HG02852 (cell line): Measurements from ENCODE around the gene GJB1.
"Not testable (repeated sequence)": the region's sequence is repeated elsewhere in the genome, so short reads cannot be mapped to it uniquely, and the experiment has no call there.

Experiments used
- ATAC-seq: cut with Tn5 transposase; IDR thresholded peaks from one replicate; pipeline ENCODE4 v1.9.1; 2021; ENCODE audit warnings: mild to moderate bottlenecking, moderate library complexity; ENCODE audit not compliant: unreplicated experiment

Gene GJB1

DNA sequence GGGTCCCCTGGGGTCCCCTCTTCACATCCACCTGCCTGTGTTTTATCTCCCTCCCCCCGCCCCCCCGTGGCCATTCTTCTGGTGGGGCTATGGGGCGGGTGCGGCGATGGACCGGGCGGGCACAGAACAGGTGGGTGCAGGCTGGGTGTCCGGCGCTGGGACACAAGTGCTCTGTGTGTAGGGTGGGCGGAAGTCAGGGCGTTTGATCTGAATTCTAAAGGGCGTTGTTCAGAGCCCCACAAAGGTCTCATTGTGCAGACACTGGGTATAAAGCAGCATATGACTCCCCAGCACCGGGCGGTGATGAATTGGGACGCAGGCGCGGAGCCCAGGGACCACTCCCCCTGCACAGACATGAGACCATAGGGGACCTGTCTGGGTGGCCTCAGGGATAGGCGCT, at the start of gene GJB1:
TSS of gene GJB1 (plus strand) at position 296 of the 400 bp plus-strand sequence. CDS start 484 bp downstream, outside the sequence.
- ATAC-seq, result no peak

- ATAC-seq, result no peak
Measured at GRCh38 chrX:71173440-71173839, 49.6 kb upstream of the GJB1 start.

DNA sequence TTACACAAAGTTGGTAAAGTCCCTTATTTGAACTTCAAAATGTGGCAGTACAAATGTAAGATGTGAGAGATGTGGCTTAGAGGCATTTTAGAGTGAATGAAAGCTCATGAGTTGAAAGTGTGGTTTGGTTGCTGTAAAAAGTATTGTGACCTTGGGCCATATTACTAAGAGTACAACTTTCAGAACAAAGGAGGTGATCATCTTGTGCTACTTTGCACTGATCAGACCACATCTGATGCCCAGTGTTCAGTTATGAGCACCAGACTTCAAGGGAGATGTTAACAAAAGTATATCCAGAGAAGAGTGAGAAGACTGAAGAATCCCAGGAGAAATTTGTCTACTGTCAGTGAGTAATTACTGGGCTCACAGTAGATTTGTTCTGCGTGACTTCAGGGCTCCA, 48.2 kb upstream of the GJB1 start:
- ATAC-seq, result no peak

DNA sequence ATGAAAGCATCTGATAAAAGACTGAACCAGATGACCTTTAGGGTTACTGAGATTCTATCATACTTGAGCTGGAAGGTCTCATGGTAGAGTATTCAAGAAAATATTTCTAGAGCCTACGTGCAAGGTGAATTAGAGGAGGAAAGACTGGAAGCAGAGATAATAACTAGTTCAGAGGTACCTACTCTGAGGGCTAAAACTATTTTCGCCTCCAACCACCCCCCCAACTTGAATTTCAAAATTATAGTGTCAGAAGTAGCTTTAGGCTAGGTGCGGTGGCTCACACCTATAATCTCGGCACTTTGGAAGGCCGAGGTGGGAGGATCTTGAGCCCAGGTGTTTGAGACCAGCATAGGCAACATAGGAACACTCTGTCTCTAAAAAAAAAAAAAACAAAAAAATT, 47.5 kb upstream of the GJB1 start:
- ATAC-seq, result no peak

DNA sequence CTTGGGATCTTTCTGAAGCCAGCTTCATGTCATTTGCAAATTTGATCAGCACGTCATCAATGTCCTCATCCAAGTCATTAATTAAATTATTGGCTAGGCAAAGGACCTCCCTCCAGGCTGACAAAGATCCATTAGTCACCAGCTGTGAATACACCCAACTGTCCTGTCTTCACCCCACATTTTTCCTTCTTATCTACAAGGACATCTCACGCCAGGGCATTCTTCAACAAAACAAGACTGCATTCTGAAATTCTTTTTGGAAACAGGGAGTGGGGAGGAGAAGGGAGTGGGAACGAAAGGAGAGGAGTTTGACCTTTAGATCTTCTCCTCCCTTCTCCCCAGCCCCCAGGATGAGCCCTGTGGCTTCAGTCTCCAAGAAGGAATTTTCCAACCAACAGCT, 45.7 kb upstream of the GJB1 start:
- no peak for ATAC-seq

GRCh38 chrX:71178908-71179307, 44.1 kb upstream of the GJB1 start:
- ATAC-seq, result no peak

DNA sequence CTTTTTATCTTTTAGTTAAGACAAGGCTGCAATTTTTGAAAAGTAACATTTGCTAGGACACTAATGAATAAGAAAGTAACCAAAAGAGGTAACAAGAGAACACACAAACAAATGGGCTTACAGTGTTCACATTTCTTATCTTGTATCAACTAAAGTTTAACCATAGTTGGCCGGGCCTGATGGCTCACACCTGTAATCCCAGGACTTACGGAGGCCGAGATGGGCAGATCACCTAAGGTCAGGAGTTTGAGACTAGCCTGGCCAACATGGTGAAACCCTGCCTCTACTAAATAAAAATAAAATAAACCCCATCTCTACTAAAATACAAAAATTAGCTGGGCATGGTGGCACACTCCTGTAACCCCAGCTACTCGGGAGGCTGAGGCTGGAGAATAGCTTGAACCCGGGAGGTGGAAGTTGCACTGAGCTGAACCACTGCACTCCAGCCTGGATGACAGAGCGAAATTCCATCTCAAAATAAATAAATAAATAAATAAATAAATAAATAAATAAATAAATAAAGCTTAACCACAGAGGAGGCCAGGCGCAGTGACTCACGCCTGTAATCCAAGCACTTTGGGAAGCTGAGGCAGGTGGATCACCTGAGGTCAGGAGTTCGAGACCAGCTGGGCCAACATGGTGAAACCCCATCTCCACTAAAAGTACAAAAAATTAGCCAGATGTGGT, 42.3 kb upstream of the GJB1 start:
- not testable (repeated sequence) for ATAC-seq

- peak; percentile 40 for ATAC-seq
Measured at GRCh38 chrX:71181558-71181909, 41.5 kb upstream of the GJB1 start.

DNA sequence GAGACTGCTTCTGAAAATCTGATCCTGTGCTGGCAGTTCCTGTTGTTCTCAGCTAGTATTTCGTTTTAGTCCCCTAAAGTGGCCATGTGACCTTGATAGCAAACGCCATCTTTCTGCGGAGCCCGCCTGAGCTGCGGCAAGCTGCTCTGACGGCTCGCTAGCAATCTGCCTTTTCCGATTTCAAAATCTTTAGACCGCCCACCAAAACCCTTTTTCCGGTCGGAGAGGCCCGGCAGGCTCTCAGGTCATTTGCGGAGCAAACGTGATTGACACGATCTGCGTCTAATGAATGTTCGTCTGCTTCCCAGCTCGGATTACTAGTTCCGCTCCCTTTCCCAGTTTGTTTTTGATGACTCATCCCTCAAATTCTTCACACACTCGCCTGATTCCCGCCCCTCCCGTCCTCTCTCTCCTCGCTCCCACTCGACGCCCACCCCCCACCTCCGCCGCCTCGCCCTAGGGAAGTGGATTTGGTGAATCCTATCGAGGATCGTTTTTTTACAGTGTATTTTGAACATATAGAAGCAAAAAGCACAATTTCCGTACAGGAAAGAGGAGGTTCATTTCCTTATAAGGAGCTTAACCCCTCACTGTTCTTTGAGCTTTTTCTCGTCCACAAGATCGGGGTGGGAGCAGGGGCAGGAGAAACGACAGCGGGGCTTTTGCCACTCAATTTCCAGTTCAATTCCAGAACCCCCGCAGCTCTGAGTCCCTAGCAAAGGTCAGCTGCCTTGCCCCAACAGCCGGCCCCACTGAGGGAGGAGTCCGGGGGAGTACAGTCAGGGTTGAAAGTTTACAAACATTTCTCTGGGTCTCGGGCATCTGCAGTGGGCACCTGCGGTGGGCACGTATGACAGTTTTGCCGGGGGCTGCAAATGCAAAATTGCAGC, 40.9 kb upstream of the GJB1 start:
- peak; percentile 83 for ATAC-seq

- ATAC-seq, result no peak
Measured at GRCh38 chrX:71182871-71183270, 40.2 kb upstream of the GJB1 start.

DNA sequence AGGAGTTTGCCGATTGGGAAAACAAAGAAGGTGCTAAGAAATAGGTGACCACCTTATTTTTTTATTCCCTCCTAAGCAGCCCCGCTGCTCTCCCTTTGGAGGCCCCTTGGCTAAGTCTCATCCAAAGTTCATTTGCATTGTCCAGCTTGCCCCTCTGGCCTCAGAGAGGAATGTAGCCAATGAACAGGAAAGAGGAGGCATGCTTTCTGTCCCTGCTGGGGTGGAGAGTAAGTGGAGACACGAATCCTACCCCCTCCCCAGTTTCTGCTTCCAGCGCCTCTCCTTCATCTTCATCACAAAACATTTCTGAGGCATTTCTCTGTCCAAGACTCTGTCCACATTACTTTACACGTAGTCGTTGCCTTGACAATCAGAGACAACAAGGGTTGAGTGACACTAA, 39.7 kb upstream of the GJB1 start:
- no peak for ATAC-seq

DNA sequence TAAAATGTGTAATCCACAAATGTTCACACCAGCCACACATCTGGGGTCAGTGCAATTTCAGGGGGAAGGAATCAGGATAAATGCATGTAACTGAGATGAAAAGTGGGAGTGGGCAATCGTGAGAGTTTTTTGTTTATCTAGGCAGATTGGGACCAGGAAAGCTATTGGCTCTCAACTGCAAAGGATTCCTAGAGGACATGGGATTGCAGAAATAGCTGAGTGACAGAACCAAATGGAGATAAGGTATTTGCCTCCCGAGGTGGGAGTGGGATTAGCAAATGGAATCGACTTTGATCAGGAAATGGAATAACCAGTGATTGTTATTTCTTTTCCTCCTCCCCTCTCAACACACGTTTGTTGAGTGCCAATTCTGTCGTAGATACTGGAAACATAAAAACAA, 38.9 kb upstream of the GJB1 start:
- ATAC-seq, result no peak

DNA sequence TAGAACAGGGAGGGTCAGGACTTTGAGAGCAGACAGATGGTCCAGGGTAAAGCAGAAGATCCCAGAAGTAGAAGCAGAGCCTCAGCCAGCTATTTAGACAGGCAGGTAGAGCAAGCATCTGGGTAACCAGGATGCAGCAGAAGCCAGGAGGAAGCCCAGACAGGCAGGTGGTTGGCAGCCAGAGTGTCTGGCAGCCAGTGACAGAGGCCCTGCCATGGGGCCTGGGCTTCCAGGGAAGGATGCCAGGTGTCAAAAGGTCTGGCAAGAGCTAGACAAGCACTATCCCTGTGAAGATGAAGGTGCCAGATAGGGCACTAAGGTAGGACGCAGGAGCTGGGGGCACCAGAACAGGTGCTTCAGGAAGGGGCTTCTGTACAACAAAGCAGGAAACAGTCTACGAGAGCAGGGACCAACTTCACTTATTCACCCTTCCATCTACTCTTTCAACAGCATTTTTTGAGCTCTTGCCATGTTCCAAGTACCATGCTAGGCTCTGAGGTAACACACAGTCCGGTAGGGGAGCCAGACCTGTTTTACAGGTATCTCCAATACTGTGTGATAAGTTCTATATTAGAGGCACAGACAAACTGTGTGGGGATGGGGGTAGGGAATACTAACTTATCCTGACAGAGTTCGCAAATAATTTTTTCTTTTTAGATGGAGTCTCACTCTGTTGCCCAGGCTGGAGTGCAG, 38.1 kb upstream of the GJB1 start:
- no peak for ATAC-seq

DNA sequence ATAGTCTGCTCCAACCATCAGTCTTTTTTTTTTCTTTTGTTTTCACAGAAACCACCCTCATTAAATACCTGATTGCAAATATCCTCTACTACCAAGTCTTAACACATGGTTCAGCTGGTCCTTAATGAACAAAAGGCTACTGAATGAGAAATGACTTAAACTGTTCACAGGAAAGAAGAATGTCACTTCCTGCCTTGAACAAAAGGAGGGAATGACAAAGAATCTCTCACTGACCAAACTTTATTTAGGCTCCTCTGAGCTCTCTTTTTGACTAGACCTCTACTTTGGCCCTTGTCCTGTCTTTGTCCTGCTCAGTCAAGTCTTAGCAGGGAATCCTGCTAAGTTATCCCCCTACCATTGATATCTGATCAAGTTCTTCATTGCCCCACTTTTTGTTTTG, 31.8 kb upstream of the GJB1 start:
- no peak for ATAC-seq

DNA sequence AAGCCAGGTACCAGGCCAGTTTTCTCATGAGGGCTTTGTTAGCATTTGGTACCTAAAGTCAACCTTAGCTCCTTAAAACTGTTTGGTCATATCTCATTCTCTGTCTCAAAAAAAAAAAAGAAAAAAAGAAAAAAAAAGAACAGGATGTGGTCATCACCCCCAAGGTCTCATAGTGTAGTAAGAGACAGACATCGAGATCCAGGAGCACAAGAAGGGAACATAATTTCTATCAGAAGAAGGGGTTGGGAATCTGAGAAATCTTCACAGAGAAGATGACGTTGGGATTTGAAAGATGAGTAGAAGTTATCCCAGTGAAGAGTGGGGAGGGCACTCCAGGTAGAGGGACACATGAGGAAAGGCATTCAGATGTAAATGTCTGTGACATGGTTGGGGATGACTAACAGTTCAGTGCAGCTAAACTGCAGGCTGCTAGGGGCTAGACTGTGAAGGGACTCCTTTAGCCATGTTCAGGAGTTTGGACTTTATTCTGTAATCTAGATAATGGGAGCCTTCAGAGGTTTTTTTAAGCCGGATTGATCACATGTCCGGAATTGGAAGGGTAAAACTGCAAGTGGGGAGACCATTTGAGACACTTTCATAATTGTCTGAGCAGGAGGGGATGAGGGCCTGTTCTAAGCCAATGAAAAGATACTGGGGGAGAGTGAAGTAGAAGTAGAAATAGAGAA, 26.9 kb upstream of the GJB1 start:
- peak; percentile 44 for ATAC-seq

- no peak for ATAC-seq
Measured at GRCh38 chrX:71198066-71198465, 25.0 kb upstream of the GJB1 start.

- no peak for ATAC-seq
Measured at GRCh38 chrX:71199252-71200008, 23.6 kb upstream of the GJB1 start.

DNA sequence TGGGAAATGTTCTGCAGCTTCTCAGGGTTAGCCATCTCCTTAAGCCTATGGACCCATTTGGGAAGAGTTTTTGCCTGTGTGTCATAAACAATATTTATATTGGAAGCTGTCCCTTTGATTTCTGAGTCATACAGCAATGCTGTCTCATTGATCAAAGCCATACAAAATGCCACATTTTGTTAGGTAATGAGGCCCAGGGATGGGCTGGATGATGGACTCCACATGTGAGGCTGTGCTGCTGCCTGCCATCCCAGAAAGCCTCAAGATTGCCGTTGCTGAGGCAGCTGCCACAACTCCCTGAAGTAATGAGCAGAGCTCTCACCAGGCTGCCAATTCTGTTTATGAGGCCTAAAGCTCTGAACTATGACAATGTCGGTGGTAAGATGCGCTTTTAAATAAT, 12.2 kb upstream of the GJB1 start:
- no peak for ATAC-seq

GRCh38 chrX:71212536-71212935, 10.5 kb upstream of the GJB1 start:
- no peak for ATAC-seq

DNA sequence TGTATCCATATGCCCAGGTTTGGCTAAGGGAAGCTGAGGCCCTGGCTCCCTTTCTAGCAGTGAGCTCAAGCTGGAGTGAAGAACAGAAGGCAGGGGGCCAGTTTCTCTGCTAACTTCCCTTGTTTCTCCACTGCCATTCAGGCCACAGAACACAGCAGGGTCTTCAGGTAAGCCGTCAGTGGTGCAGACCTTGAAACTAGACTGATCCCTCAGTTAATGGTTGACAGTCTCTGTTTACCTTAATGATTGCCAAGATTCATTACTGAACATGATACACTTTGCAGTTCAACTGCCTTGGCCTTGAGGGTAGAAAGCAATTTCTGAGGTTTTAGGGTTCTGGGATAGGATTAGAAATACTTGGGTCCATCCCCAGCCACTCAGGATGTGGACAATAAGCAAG, 8.9 kb upstream of the GJB1 start:
- no peak for ATAC-seq
